Measurements from ENCODE around the gene GPC5. TPM values are rescaled to one million over a fixed set of nuclear protein-coding genes. Genes with fewer than 3 reads are reported as not detected.
"Not testable (repeated sequence)": the region's sequence is repeated elsewhere in the genome, so short reads cannot be mapped to it uniquely, and the experiment has no call there.

GPC5 gene
- total RNA-seq, 1 donor: not detected

- TF ChIP-seq CTCF (IDR thresholded peaks at IDR 0.05; ENCODE audit: insufficient read depth, low read depth, low read length): no peak
- DNase-seq (ENCODE audit: low read depth): no peak
- H3K4me3 ChIP-seq (ENCODE audit: low read depth, low read length): no peak overlapping the region
These were observed 1488.2 kb downstream of the GPC5 start for GRCh38 chr13:92886535-92887077.

GRCh38 chr13:92894447-92894846, 1496.0 kb downstream of the GPC5 start:
- TF ChIP-seq CTCF (IDR thresholded peaks at IDR 0.05; ENCODE audit: insufficient read depth, low read depth, low read length): no peak
- DNase-seq (ENCODE audit: low read depth): no peak
- no peak overlapping the region for H3K4me3 ChIP-seq (ENCODE audit: low read depth, low read length)

DNA sequence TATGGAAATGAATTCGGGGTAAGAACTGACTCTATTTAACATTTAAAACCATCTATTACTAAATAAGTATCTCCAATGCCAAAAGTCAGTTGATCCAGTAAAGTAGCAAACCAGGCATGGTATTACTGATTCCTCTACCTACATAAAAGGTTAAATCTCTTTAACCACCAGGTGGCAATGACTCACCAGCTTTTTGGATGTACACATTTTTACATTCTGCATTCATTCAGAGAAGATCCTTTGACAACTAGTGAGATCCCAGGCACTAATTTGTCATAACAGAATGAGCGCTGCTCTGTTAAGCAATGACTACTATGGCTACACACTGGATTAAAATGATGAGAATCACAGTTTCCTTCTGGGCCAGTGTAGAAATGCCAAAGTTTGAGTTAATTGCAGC, 1498.4 kb downstream of the GPC5 start:
- peak; percentile 25 for DNase-seq (ENCODE audit: low read depth)
- no peak overlapping the region for H3K4me3 ChIP-seq (ENCODE audit: low read depth, low read length)
- TF ChIP-seq CTCF (IDR thresholded peaks at IDR 0.05; ENCODE audit: insufficient read depth, low read depth, low read length): peak; percentile 12

- not testable (repeated sequence) for H3K4me3 ChIP-seq (ENCODE audit: low read depth, low read length)
- peak; percentile 44 for DNase-seq (ENCODE audit: low read depth)
These were observed 1500.5 kb downstream of the GPC5 start for GRCh38 chr13:92898946-92899345.

DNA sequence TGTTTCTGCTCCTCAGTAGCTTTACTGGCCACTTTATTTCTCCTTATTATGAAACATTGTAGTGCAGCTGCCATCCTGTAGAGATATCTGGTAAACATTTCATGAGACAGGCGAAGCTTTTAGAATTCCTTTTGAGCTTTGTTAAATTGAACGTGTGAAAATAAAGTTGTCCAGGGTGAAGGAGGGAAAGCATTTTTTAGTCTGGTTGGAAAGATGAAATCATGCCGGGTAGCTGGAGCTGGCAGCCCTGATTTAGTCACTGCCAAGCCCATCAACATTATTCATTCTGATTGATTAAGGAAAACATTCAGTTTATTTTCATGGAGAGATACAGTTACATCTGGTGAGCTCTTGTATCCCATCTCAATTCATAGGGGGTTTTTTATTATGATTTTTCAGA, 1502.0 kb downstream of the GPC5 start:
- no peak for TF ChIP-seq CTCF (IDR thresholded peaks at IDR 0.05; ENCODE audit: insufficient read depth, low read depth, low read length)
- no peak overlapping the region for H3K4me3 ChIP-seq (ENCODE audit: low read depth, low read length)
- DNase-seq (ENCODE audit: low read depth): no peak

DNA sequence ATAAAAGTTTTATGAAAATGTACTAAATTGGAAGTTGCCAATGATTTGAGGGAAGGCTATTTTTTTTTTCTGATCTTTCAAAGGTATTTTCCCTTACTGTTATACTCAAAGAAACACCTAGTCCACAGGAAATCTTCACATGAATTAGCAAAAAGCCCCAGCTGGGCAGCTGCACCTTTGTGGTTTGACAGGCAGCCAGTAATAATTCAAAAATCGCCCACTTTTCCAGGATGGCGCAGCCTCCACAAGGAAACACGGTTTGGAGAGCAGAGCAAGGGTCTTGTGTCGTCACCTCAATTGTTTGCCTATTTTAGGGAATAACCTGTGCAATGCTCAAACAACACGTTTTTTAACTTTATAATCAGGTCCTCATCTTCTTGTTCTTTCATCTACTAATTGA, 1503.3 kb downstream of the GPC5 start:
- no peak for DNase-seq (ENCODE audit: low read depth)

GRCh38 chr13:92912629-92913028, 1514.2 kb downstream of the GPC5 start:
- DNase-seq (ENCODE audit: low read depth): no peak
- no peak for TF ChIP-seq CTCF (IDR thresholded peaks at IDR 0.05; ENCODE audit: insufficient read depth, low read depth, low read length)
- H3K4me3 ChIP-seq (ENCODE audit: low read depth, low read length): no peak overlapping the region

More for the DNA sequence above, 1503.3 kb downstream of the GPC5 start:
- TF ChIP-seq CTCF (IDR thresholded peaks at IDR 0.05; ENCODE audit: insufficient read depth, low read depth, low read length): no peak
- H3K4me3 ChIP-seq (ENCODE audit: low read depth, low read length): no peak overlapping the region
